H1 (cell line): ENCODE measurements around the gene MYBPHL. TPM values are rescaled to one million over a fixed set of nuclear protein-coding genes. Genes with fewer than 3 reads are reported as not detected.

Experiments
- BRCA1 ChIP-seq: IDR thresholded peaks from 2 replicates; pipeline ENCODE4 v1.6.1; 2012; ENCODE audit warnings: low read depth, low read length, improper control_type of control experiment
- CBX8 ChIP-seq: fragments of 300-800, 300-1000 bp; sonication (generic); IDR thresholded peaks from 2 replicates; pipeline ENCODE4 v1.7.1; 2016; ENCODE audit warnings: low read depth, low read length, borderline replicate concordance
- CTCF ChIP-seq, 3 experiments: IDR thresholded peaks; 1 replicate in 2 of 3; 2 replicates in 1 of 3; pipeline versions ENCODE4 v1.5.1 to v1.6.1; 2011; ENCODE audit warnings: low read length in 3 of 3, mild to moderate bottlenecking in 3 of 3, inconsistent platforms in 2 of 3, low read depth in 1 of 3, moderate library complexity in 1 of 3; ENCODE audit not compliant: insufficient read depth in 1 of 3; ENCODE audit errors: control extremely low read depth in 1 of 3
- JUND ChIP-seq: IDR thresholded peaks from 2 replicates; pipeline ENCODE4 v1.6.1; 2011; ENCODE audit warnings: mild to moderate bottlenecking, improper control_type of control experiment, low read length
- POU5F1 ChIP-seq: IDR thresholded peaks from 2 replicates; pipeline ENCODE4 v1.6.1; 2011; ENCODE audit warnings: low read depth, mild to moderate bottlenecking, low read length, moderate library complexity
- TAF7 ChIP-seq: optimal IDR thresholded peaks from 2 replicates; pipeline ENCODE3; 2011; ENCODE audit warnings: low read depth, mild to moderate bottlenecking, inconsistent platforms, low read length, moderate library complexity, borderline replicate concordance
- ZNF274 ChIP-seq: IDR thresholded peaks from 2 replicates; pipeline ENCODE4 v1.7.0; 2012; ENCODE audit warnings: low read length, borderline replicate concordance; ENCODE audit errors: extremely low read depth
- polyA plus RNA-seq, 7 experiments: library from polyadenylated mRNA; depleted of rRNA in 3 of 7; stranded (reverse) in 5 of 7; unstranded in 2 of 7; fragments of >200 nt in 5 of 7; fragments of 200-250 nt in 2 of 7; gene quantifications; 1 replicate in 5 of 7; 2 replicates in 1 of 7; 4 replicates in 1 of 7; pipeline versions ENCODE4 v1.2.1 to v1.2.3, GENCODE V29; 2011 to 2013; ENCODE audit warnings: missing spikeins in 2 of 7, mixed read lengths in 2 of 7
- total RNA-seq: library from RNA; stranded (reverse); fragmentation: NEBNext Ultra II Directional; extraction: Animal tissue kit (Norgen Biotek cat#: 25700); gene quantifications from 2 replicates; pipeline ENCODE4 v1.2.1, GENCODE V29; 2021

Gene MYBPHL
- total and polyA plus RNA-seq, 2 of the 8 experiments (the other 6 are each of a cell fraction or from before 2014, with no cell fraction given), result 0.24 to 0.30 TPM

- TF ChIP-seq CTCF (IDR thresholded peaks at IDR 0.05; ENCODE audit: control extremely low read depth in 1 of 3, insufficient read depth in 1 of 3, low read depth in 1 of 3, low read length in 3 of 3), result no peak
- TF ChIP-seq ZNF274, result no peak
- no peak for TF ChIP-seq POU5F1
- no peak for TF ChIP-seq BRCA1
- no peak for TF ChIP-seq TAF7
- no peak for TF ChIP-seq JUND
- TF ChIP-seq CBX8, result no peak
- TF ChIP-seq, all 59 proteins: peak for 0
Measured at GRCh38 chr1:109261006-109261405, 45.8 kb downstream of the MYBPHL start (continued).
